Fibroblast of the aortic adventitia (primary cell): Measurements from ENCODE around the gene PPP2R1B. TPM values are rescaled to one million over a fixed set of nuclear protein-coding genes. Genes with fewer than 3 reads are reported as not detected.

Experiments
- DNase-seq: peaks from one replicate; pipeline ENCODE4 v3.0.0-alpha.2; 2010; ENCODE audit warnings: low read depth
- H3K4me3 ChIP-seq: 2 replicates; pipeline ENCODE4 v1.5.1; 2011; ENCODE audit warnings: low read depth, mild to moderate bottlenecking, control low read depth, low read length, moderate library complexity
- total RNA-seq: library from RNA; depleted of rRNA; stranded (reverse); fragments of >200 nt; gene quantifications from 2 replicates; pipeline ENCODE4 v1.2.3, GENCODE V29; 2012; ENCODE audit warnings: low replicate concordance
- TF ChIP-seq, protein P1 (sequence below): IDR thresholded peaks from 2 replicates; pipeline ENCODE4 v1.5.1; 2011; ENCODE audit warnings: mild to moderate bottlenecking, low read length, control low read depth, inconsistent platforms; ENCODE audit not compliant: insufficient read depth

The PPP2R1B gene
- total RNA-seq, 1 donor, result 27.1 TPM

DNA sequence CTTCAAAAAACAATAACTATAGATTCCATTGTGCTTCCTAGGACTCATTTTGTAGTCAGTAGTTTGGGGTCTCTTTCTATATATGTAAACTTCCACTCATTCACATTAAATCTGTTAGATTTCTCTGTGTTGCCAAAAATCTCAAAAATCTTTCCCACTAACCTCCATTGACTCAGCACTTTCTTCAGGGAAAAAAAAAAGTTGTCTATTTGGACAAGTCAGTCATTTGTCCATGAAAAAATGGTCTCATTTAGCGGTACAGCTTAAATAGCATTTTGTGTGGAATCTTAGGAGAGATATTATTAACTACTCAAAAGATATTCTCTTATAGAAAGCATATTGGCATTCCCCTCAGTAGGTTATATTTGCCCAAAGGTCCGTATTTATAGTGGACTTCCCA lies 81.9 kb downstream of the PPP2R1B start:
- no peak overlapping the region for H3K4me3 ChIP-seq
- TF ChIP-seq, protein P1, sequence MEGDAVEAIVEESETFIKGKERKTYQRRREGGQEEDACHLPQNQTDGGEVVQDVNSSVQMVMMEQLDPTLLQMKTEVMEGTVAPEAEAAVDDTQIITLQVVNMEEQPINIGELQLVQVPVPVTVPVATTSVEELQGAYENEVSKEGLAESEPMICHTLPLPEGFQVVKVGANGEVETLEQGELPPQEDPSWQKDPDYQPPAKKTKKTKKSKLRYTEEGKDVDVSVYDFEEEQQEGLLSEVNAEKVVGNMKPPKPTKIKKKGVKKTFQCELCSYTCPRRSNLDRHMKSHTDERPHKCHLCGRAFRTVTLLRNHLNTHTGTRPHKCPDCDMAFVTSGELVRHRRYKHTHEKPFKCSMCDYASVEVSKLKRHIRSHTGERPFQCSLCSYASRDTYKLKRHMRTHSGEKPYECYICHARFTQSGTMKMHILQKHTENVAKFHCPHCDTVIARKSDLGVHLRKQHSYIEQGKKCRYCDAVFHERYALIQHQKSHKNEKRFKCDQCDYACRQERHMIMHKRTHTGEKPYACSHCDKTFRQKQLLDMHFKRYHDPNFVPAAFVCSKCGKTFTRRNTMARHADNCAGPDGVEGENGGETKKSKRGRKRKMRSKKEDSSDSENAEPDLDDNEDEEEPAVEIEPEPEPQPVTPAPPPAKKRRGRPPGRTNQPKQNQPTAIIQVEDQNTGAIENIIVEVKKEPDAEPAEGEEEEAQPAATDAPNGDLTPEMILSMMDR, result no peak

GRCh38 chr11:111683806-111684205 lies 82.4 kb downstream of the PPP2R1B start:
- H3K4me3 ChIP-seq, result no peak overlapping the region
- TF ChIP-seq, protein P1, result no peak
- DNase-seq, result no peak

More for the DNA sequence above, 81.9 kb downstream of the PPP2R1B start:
- DNase-seq, result no peak

GRCh38 chr11:111680486-111681175 lies 85.6 kb downstream of the PPP2R1B start:
- no peak for DNase-seq
- TF ChIP-seq, protein P1, result no peak
- H3K4me3 ChIP-seq, result no peak overlapping the region

Other genes starting within 250 kb of the PPP2R1B start
- gene LAYN, start 225.7 kb downstream of the PPP2R1B start, total RNA-seq, result 34.2 and 48.7 TPM in 2 replicates
- gene SIK2, start 163.9 kb downstream of the PPP2R1B start, total RNA-seq, result 8.8 and 16.6 TPM in 2 replicates
- 15.2 and 41.7 TPM in 2 replicates for gene ALG9, start 105.2 kb upstream of the PPP2R1B start, total RNA-seq
- 0.98 and 3.7 TPM in 2 replicates for gene FDXACB1, start 112.8 kb upstream of the PPP2R1B start, total RNA-seq
- gene CFAP68, start 113.2 kb upstream of the PPP2R1B start, total RNA-seq, result 11.3 and 14.9 TPM in 2 replicates
- 60.2 and 73.3 TPM in 2 replicates for gene CRYAB, start 145.4 kb upstream of the PPP2R1B start, total RNA-seq
- 1.5 and 3.3 TPM in 2 replicates for gene HSPB2, start 146.3 kb upstream of the PPP2R1B start, total RNA-seq
- 0.63 TPM in 1 of 2 replicates, not detected in the other for gene C11orf52, start 152.5 kb upstream of the PPP2R1B start, total RNA-seq
- gene DIXDC1, start 171.0 kb upstream of the PPP2R1B start, total RNA-seq, result 22.1 and 24.8 TPM in 2 replicates